ENCODE measurements around the gene GARIN1A. TPM values are rescaled to one million over a fixed set of nuclear protein-coding genes. Genes with fewer than 3 reads are reported as not detected.
"Not testable (repeated sequence)": the region's sequence is repeated elsewhere in the genome, so short reads cannot be mapped to it uniquely, and the experiment has no call there.

GARIN1A gene
- total RNA-seq, 1 donor, result 1.4 TPM

DNA sequence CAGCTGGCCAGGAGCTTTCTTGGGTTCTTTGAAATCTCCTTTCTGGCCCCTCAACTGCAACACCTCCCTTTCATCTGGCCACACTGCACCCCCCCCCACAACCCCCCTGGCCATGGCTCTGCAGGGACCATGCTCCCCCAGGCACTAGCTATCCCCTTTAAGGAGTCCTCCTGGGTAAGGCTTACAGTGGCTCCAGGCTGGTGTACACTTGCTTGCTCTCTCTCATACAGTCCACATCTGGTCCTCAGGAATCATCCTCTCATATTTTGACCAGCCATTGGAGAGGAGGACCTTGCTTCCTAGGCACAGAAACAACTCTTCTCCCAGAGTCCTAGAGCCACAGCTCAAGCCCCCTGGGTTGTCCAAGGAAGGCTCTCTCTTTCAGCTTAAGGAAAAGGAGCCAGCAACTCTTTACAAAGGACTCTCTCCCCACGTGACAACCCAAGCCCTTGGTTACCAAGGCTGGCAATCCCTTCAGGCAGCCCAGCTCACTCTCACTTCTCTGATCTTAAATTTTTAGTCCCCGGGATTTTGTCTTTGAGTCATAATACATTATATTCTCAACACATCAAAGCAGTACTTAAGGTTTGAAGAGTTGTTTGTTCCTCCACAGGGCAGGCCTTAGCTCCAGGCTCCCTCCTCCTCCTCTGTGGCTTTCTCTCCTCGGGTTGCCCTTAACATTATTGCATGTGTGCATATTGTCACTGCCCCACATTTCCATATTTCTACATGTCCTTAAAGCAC is 9.9 kb downstream of the GARIN1A start:
- Histone ChIP-seq H3K9me3 (ENCODE audit: low read depth, low read length) (no peaks in the 10 kb centered on the region), H3K36me3 (ENCODE audit: insufficient read depth, low read length) (peaks cover 15% of the 10 kb centered on the region), H3K4me2 (ENCODE audit: insufficient read depth, low read length) (no peak overlapping the region), H3K4me3 (ENCODE audit: insufficient read depth, low read length) (no peak overlapping the region), H3K27ac (ENCODE audit: low read depth, low read length) (no peak overlapping the region), H2AFZ (ENCODE audit: low read length) (no peak overlapping the region), H3K79me2 (ENCODE audit: insufficient read depth, low read length) (no peaks in the 10 kb centered on the region), H3K27me3 (ENCODE audit: insufficient read depth, low read length) (no peaks in the 10 kb centered on the region), H4K20me1 (ENCODE audit: insufficient read depth, low read length) (no peaks in the 10 kb centered on the region), H3K4me1 (ENCODE audit: insufficient read depth, low read length) (no peaks in the 10 kb centered on the region)
- TF ChIP-seq, protein P1, sequence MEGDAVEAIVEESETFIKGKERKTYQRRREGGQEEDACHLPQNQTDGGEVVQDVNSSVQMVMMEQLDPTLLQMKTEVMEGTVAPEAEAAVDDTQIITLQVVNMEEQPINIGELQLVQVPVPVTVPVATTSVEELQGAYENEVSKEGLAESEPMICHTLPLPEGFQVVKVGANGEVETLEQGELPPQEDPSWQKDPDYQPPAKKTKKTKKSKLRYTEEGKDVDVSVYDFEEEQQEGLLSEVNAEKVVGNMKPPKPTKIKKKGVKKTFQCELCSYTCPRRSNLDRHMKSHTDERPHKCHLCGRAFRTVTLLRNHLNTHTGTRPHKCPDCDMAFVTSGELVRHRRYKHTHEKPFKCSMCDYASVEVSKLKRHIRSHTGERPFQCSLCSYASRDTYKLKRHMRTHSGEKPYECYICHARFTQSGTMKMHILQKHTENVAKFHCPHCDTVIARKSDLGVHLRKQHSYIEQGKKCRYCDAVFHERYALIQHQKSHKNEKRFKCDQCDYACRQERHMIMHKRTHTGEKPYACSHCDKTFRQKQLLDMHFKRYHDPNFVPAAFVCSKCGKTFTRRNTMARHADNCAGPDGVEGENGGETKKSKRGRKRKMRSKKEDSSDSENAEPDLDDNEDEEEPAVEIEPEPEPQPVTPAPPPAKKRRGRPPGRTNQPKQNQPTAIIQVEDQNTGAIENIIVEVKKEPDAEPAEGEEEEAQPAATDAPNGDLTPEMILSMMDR (IDR thresholded peaks at IDR 0.05; ENCODE audit: extremely low read depth, low read depth, low read length), result no peak
- DNase-seq (ENCODE audit: insufficient read length, low spot score, missing footprints), result no peak

DNA sequence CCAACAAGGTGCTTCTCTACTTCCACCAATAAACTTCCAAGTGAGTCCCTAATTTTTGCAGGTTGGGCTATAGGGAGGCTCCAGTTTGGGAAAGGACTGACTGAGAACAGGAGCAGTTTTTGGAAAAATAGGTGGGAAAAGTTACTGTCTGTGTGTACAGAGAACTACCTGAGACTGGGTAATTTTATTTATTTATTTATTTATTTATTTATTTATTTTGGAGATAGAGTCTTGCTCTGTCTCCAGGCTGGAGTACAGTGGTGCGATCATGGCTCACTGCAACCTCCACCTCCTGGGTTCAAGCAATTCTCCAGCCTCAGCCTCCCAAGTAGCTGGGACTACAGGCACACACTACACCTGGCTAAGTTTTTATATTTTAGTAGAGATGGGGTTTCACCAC is 11.2 kb downstream of the GARIN1A start:
- H3K9me3 ChIP-seq (ENCODE audit: low read depth, low read length); H3K4me2 ChIP-seq (ENCODE audit: insufficient read depth, low read length); DNase-seq (ENCODE audit: insufficient read length, low spot score, missing footprints); H2AFZ ChIP-seq (ENCODE audit: low read length); H3K79me2 ChIP-seq (ENCODE audit: insufficient read depth, low read length); H3K4me3 ChIP-seq (ENCODE audit: insufficient read depth, low read length); H4K20me1 ChIP-seq (ENCODE audit: insufficient read depth, low read length); H3K27ac ChIP-seq (ENCODE audit: low read depth, low read length); H3K27me3 ChIP-seq (ENCODE audit: insufficient read depth, low read length); H3K4me1 ChIP-seq (ENCODE audit: insufficient read depth, low read length): not testable (repeated sequence)
- H3K36me3 ChIP-seq (ENCODE audit: insufficient read depth, low read length), result peaks cover 15% of the 10 kb centered on the region

DNA sequence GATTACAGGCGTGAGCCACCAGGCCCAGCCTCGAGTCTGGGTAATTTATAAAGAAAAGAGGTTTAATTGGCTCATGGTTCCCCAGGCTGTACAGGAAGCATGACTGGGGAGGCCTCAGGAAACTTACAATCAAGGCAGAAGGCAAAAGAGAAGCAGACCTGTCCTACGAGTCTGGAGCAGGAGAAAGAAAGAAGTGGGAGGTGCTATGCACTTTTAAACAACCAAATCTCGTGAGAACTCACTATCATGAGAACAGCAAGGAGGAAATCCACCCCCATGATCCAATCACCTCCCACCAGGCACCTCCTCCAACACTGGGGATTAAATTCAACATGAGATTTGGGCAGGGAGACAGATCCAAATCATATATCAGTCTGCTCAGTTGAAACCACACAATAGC is 11.6 kb downstream of the GARIN1A start:
- H4K20me1 ChIP-seq (ENCODE audit: insufficient read depth, low read length); H2AFZ ChIP-seq (ENCODE audit: low read length); H3K9me3 ChIP-seq (ENCODE audit: low read depth, low read length); H3K4me1 ChIP-seq (ENCODE audit: insufficient read depth, low read length); H3K4me3 ChIP-seq (ENCODE audit: insufficient read depth, low read length); H3K27me3 ChIP-seq (ENCODE audit: insufficient read depth, low read length); DNase-seq (ENCODE audit: insufficient read length, low spot score, missing footprints); H3K79me2 ChIP-seq (ENCODE audit: insufficient read depth, low read length); H3K4me2 ChIP-seq (ENCODE audit: insufficient read depth, low read length); H3K27ac ChIP-seq (ENCODE audit: low read depth, low read length): not testable (repeated sequence)
- H3K36me3 ChIP-seq (ENCODE audit: insufficient read depth, low read length), result peaks cover 15% of the 10 kb centered on the region

DNA sequence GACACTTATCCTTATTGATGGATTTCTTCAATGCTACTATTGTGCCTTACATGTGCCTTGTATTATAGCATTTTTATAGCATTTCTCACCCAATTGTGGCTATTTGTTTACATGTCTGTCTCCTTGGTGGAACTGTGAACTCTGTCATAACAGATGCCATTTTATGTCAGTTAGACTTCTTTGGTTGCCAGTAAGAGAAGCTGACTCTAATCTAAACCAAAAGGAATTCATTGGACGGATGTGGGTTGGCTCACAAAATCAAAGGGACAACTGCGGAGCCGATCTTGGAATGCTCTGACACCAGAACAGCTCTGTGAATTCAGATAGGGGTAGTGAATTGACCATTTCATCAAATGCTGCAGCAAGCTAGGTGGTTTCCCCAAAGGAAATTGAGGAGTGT is 15.0 kb downstream of the GARIN1A start:
- H2AFZ ChIP-seq (ENCODE audit: low read length), result no peak overlapping the region
- H3K27ac ChIP-seq (ENCODE audit: low read depth, low read length), result no peak overlapping the region
- no peaks in the 10 kb centered on the region for H4K20me1 ChIP-seq (ENCODE audit: insufficient read depth, low read length)
- H3K4me2 ChIP-seq (ENCODE audit: insufficient read depth, low read length), result no peak overlapping the region
- H3K79me2 ChIP-seq (ENCODE audit: insufficient read depth, low read length), result no peaks in the 10 kb centered on the region
- peaks cover 15% of the 10 kb centered on the region for H3K36me3 ChIP-seq (ENCODE audit: insufficient read depth, low read length)
- no peak overlapping the region for H3K4me3 ChIP-seq (ENCODE audit: insufficient read depth, low read length)
- no peaks in the 10 kb centered on the region for H3K4me1 ChIP-seq (ENCODE audit: insufficient read depth, low read length)
- DNase-seq (ENCODE audit: insufficient read length, low spot score, missing footprints), result no peak
- H3K27me3 ChIP-seq (ENCODE audit: insufficient read depth, low read length), result no peaks in the 10 kb centered on the region
- TF ChIP-seq, protein P1 (IDR thresholded peaks at IDR 0.05; ENCODE audit: extremely low read depth, low read depth, low read length), result no peak
- H3K9me3 ChIP-seq (ENCODE audit: low read depth, low read length), result no peaks in the 10 kb centered on the region

DNA sequence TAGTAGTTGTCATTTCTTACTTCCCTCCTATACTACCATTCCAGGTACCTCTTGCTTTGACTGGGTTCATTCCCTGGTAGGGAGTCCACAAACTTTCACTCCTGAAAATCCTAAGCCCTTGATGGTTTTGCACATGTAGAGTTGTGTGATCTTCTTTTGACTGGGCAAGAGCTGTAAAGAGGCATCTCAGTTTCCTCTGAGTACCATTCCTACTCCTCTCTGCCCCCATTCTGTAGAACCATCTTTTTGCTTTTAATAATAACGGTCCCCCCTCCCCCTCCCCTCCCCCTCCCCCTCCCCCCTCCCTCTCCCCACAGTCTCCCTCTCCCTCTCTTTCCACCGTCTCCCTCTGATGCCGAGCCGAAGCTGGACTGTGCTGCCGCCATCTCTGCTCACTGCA is 16.4 kb downstream of the GARIN1A start:
- Histone ChIP-seq H3K27ac (ENCODE audit: low read depth, low read length) (no peak overlapping the region), H3K4me1 (ENCODE audit: insufficient read depth, low read length) (no peaks in the 10 kb centered on the region), H4K20me1 (ENCODE audit: insufficient read depth, low read length) (peaks cover under 1% of the 10 kb centered on the region), H3K9me3 (ENCODE audit: low read depth, low read length) (no peaks in the 10 kb centered on the region), H3K27me3 (ENCODE audit: insufficient read depth, low read length) (no peaks in the 10 kb centered on the region), H3K36me3 (ENCODE audit: insufficient read depth, low read length) (peaks cover 8% of the 10 kb centered on the region), H3K4me3 (ENCODE audit: insufficient read depth, low read length) (no peak overlapping the region), H3K79me2 (ENCODE audit: insufficient read depth, low read length) (no peaks in the 10 kb centered on the region), H2AFZ (ENCODE audit: low read length) (no peak overlapping the region), H3K4me2 (ENCODE audit: insufficient read depth, low read length) (no peak overlapping the region)
- DNase-seq (ENCODE audit: insufficient read length, low spot score, missing footprints), result no peak
- TF ChIP-seq, protein P1 (IDR thresholded peaks at IDR 0.05; ENCODE audit: extremely low read depth, low read depth, low read length), result no peak

DNA sequence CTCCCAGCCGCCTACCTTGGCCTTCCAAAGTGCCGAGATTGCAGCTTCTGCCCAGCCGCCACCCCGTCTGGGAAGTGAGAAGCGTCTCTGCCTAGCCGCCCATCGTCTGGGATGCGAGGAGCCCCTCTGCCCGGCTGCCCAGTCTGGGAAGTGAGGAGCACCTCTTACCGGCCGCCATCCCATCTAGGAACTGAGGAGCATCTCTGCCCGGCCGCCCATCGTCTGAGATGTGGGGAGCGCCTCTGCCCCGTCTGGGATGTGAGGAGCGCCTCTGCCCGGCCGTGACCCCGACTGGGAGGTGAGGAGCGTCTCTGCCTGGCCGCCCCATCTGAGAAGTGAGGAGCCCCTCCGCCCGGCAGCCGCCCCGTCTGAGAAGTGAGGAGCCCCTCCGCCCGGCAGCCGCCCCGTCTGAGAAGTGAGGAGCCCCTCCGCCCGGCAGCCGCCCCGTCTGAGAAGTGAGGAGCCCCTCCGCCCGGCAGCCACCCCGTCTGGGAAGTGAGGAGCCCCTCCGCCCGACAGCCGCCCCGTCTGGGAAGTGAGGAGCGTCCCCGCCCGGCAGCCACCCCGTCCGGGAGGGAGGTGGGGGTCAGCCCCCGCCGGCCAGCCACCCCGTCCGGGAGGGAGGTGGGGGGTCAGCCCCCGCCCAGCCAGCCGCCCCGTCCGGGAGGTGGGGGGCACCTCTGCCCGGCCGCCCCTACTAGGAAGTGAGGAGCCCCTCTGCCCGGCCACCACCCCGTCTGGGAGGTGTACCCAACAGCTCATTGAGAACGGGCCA is 17.3 kb downstream of the GARIN1A start:
- not testable (repeated sequence) for DNase-seq (ENCODE audit: insufficient read length, low spot score, missing footprints); H3K4me2 ChIP-seq (ENCODE audit: insufficient read depth, low read length); H3K36me3 ChIP-seq (ENCODE audit: insufficient read depth, low read length); H3K9me3 ChIP-seq (ENCODE audit: low read depth, low read length); H3K27me3 ChIP-seq (ENCODE audit: insufficient read depth, low read length); H2AFZ ChIP-seq (ENCODE audit: low read length); H4K20me1 ChIP-seq (ENCODE audit: insufficient read depth, low read length); H3K4me3 ChIP-seq (ENCODE audit: insufficient read depth, low read length); H3K4me1 ChIP-seq (ENCODE audit: insufficient read depth, low read length); H3K79me2 ChIP-seq (ENCODE audit: insufficient read depth, low read length); H3K27ac ChIP-seq (ENCODE audit: low read depth, low read length)
